ENCODE results near the gene EIF2A.

Gene EIF2A

GRCh38 chr3:150602426-150603152 is 56.0 kb downstream of the EIF2A start:
- no peak for DNase-seq (ENCODE audit: low read depth)

DNA sequence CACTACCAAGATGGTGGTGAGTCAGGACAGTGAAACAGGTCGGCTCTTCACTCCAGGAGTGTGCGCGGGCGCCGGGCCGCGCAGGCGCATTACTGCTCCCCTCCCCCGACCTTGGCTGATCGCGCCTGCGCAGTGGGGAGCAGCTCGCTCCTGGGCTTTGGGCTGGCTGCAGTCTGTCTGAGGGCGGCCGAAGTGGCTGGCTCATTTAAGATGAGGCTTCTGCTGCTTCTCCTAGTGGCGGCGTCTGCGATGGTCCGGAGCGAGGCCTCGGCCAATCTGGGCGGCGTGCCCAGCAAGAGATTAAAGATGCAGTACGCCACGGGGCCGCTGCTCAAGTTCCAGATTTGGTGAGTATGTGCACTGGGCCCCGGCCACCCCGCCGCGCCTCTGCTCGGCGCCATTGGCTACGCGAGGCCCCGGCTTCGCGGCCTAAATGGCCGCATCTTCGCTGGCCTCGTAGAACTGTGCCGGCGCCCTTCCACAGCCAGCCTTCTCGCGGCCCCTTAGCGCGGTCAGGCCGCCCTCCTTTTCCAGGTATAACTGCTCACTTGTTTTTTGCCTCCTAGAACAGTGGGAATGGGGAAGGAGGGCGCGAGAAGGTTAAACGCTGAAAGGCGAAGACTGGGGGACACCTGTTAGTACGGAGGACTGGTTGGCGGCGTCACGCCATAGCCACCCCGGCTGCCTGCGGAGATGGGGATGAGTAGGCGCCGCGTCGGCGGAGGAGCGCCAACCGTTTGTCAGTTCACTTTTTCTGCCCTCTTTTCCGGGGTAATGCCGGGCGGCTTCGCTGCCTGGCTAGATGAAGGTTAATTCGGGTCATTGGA is 56.8 kb downstream of the EIF2A start, which contains the start of gene SELENOT:
TSS of gene SELENOT (plus strand) at position 169 of the 827 bp plus-strand sequence. CDS start at position 211, 42 bp downstream.
- peak; percentile 96 for DNase-seq (ENCODE audit: low read depth)

DNA sequence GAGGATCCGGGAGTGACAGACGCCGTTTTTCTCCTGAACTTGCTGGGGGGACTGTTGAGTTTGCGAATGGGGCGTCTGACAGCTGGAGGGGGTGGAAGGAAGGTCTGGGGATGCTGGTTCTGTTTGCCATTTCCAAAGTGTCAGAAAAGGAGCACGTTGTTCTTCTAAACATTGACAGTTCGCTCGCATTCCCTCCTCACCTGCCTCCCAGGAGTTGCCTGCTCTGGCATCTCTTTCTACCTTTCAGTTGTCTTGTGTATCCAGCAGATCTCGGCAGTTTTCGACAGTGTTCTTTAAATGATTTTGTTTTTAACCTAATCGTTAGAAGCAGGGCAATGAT is 57.4 kb downstream of the EIF2A start:
- no peak for DNase-seq (ENCODE audit: low read depth)

DNA sequence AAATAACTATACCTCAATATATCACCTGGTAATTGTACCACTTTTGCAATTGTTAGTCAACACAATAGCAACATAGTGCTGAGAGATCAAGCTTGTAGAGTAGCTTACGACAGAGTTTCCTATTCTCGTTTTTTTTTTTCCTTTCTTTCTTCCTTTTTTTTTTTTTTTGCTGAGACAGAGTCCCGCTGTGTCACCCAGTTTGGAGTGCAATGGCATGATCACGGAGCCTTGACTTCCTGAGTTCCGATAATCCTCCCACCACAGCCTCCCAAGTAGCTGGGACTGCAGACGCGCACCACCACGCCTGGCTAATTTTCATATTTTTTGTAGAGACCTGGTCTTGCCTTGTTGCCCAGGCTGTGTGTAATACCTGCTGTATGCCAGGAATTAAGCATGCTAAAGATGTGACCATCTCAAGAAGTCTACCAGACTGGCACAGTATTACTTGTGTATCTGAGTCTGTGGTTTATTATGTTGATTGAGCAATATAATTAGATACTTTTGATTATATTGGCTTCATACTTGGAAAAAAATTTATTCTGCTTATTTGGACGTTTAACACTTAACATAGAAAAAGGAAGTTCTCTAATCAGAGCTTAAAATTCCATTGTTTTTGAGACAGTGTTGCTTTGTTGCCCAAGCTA is 59.5 kb downstream of the EIF2A start:
- no peak for DNase-seq (ENCODE audit: low read depth)

DNA sequence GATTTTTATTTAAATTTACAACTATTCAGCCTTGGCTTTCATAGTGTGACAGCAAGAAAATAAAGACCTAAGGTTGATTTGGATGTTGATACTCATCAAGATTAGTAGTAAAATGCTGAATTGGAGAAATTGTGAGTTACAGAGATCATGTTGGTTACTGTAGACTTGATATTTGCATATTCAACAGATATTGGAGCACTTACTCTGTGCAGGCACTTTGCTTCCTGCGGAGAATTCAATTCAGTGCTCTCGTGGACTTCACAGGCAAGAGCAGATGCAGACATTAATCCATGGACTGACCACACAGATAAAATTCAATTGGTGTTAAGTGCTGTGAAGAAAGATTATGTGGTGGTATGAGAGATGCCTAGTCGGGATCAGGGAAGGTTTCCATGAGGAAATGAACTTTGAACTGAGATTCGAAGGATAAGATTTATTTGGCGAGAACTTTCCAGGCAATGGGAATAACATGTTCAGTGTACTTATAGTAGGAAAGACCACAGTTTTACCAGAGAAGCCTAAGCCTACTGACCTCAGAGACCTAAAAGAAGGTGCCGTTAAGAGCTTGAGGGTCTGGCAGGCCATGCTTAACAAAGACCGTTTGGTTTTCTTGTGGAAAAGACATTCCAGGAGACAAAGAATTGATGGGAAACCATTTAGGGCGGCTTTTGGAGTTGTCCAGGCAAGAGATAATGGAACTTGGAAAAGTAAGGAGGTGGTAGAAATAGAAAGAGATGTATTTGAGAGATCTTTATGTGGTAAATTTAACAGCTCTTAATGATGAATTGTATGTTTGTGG is 60.9 kb downstream of the EIF2A start:
- DNase-seq (ENCODE audit: low read depth), result no peak

- DNase-seq (ENCODE audit: low read depth), result no peak
Observed at GRCh38 chr3:150609988-150610387, 63.4 kb downstream of the EIF2A start.

DNA sequence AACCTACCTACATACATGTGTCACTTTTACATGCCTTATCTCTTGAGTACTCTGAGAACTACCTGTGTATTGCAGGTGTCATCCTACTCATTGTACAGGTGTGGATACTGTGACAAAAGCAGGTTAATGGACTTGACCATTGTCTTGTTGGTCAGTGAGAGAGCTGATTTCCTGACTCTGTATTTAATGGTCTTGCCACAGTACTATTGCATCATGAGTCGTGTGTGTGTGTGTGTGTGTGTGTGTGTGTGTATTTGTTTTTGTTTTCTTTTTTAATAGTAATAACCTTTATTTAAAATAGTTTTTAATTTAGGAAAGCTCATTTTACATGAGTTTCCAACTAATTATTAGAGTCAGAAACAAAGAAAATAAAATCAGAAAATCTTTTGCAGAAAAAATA is 64.2 kb downstream of the EIF2A start:
- DNase-seq (ENCODE audit: low read depth), result no peak

- no peak for DNase-seq (ENCODE audit: low read depth)
Observed at GRCh38 chr3:150611666-150612065, 65.1 kb downstream of the EIF2A start.

DNA sequence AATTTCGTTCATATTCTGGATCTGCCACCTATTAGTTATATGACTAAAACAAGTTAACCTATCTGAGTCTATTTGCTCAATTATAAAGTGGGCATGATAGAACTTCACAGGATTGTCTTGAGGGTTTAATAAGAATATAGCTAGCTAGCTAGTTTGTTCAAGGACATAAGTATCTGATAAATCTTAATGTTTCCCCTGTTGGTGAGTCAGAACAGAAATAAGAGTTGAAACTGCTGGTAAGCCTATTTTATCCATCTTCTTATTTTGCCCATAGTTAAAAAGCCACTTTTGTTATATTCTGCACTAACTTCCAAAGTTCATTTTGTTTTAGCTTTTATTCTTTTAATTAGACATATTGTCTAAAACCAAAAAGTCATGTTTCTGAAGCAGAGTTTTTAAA is 65.9 kb downstream of the EIF2A start:
- no peak for DNase-seq (ENCODE audit: low read depth)

DNA sequence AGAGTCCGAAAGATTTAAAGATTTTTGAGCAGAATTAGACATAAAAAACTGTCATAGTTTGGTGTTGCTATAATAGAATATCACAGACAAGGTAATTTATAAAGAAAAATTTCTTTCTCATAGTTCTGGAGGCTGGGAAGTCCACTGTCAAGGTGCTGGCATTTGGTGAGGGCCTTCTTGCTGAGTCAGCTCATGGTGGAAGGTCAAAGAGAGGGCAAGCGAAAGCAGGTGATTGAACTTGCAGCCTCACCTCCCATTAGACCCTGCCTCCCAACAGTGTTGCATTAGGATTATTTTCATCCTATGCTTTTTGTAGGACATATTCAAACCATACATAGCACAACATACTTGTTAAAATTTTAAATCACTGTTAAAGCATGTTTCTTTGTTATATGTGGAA is 66.4 kb downstream of the EIF2A start:
- DNase-seq (ENCODE audit: low read depth), result no peak

- DNase-seq (ENCODE audit: low read depth), result no peak
Observed at GRCh38 chr3:150613709-150614480, 67.3 kb downstream of the EIF2A start.

DNA sequence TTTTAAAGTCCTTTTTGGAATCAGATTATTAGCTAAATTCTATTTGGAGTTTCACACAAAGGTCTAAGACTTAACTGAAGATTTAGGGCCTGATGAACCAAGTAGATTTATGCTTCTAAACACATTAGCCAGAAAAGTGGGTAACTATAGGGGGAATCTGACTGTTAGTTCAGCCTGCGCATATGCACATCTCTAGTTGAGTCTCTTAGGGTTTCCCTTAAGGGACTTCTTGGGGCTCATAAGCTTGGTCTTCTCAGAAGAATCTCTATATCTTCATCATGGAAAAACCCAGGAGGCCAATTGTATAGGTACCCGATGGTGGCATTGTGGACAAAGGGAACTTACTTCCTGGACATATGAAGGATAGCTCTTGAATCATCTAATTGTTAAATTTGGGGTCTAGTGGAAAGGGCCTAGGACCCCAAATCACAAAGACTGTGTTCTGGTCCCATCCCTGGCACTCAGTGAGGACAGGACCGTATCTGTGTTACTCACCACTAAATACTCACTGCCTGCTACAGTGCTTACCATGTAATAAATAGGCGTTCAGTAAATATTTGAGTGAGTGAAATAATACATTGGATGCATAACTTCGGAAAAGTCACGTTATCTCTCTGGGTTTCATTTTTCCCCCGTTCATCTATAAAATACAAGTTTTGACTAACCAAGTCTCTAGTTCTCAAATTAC is 73.6 kb downstream of the EIF2A start:
- no peak for DNase-seq (ENCODE audit: low read depth)

- peak; percentile 11 for DNase-seq (ENCODE audit: low read depth)
Observed at GRCh38 chr3:150622955-150623354, 76.4 kb downstream of the EIF2A start.

- DNase-seq (ENCODE audit: low read depth), result peak; percentile 59
Observed at GRCh38 chr3:150623945-150624344, 77.4 kb downstream of the EIF2A start.

DNA sequence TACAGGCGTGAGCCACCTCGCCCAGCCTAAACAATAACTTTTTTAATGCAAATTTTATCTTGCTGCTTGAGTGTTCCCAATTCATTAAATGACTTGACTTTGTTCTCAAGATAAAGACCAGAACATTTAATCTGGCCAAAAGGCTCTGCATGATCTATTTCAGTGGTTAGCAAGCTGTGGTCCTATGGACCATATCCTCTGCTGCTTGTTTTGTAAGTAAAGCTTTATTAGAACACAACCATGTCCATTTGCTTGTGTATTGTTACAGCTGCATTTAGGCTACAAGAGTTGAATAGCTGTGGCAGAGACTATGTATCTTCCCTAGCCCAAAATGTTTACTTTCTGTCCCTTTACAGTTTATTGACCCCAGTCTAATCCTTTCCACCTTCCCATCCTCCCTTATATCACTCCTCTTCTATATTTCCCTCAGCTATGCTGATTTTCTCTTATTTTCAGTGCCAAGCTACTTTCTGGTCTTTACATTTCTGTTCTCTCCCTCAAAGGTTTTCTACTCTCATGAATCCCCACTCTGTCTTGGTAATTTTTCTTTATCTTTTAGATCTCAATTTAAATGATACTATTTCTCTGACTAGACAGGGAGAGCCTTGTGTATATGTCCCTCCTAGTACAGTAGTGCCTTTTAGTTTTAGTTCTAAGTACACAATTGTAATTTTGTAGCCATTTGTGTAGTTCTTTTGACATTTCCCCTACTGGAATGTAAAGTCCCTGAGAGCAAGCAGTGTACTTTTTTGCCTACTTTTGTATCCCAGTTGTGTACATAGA is 79.8 kb downstream of the EIF2A start:
- DNase-seq (ENCODE audit: low read depth), result no peak

DNA sequence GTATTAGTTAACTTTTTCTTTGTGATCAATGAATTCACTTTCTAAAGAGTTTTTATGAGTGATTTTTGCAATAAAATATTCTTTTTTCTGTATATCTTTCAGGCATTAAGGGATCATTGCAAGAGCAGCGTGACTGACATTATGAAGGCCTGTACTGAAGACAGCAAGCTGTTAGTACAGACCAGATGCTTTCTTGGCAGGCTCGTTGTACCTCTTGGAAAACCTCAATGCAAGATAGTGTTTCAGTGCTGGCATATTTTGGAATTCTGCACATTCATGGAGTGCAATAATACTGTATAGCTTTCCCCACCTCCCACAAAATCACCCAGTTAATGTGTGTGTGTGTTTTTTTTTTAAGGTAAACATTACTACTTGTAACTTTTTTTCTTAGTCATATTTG is 81.0 kb downstream of the EIF2A start:
- no peak for DNase-seq (ENCODE audit: low read depth)

- no peak for DNase-seq (ENCODE audit: low read depth)
Observed at GRCh38 chr3:150631515-150632221, 85.1 kb downstream of the EIF2A start.

DNA sequence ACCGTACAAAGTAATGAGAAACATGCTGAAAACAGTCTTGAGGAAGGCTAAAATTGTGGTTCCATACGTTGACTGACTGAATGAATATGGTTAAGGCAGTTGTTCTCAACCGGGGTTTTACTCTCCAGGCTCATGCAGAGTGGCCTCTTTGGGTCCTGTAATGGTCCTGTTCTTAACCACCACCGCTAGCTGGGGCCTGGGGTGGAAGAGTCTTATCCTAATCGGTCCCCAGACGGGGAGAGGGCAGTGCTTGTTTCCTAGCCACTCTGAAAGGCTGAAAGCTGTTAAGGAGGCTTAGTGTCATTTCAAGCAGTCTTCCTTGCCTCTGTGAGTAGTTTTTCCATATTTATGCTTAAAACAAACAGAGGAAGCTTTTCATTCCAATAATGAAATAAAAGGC is 88.5 kb downstream of the EIF2A start:
- DNase-seq (ENCODE audit: low read depth), result no peak

- peak; percentile 25 for DNase-seq (ENCODE audit: low read depth)
Observed at GRCh38 chr3:150635526-150635925, 88.9 kb downstream of the EIF2A start.
